ENCODE data around the gene SIX5.
"Not testable (repeated sequence)": the region's sequence is repeated elsewhere in the genome, so short reads cannot be mapped to it uniquely, and the experiment has no call there.

SIX5 gene

DNA sequence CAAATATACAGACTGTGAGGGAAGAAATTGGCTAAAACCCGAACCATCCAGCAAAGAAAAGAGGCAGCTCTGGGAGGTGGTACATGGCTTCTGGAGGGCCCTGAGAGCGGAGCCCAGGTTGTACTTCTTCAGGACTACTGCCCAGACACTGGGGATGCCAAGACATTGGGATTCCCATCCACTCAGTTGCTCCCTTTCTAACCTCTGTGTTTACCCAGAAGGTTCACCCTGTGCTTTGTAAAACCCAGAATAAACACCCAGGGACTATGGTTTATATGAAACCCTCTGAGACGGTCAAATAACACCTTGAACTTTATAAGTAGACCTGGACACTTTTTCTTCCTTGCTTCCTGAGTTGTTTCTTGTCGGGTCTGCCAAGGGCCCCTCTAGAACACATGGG lies 26.1 kb downstream of the SIX5 start:
- no peak overlapping the region for H3K4me3 ChIP-seq (ENCODE audit: low read depth, low read length)
- DNase-seq (ENCODE audit: low read depth), result no peak
- TF ChIP-seq, protein P1, sequence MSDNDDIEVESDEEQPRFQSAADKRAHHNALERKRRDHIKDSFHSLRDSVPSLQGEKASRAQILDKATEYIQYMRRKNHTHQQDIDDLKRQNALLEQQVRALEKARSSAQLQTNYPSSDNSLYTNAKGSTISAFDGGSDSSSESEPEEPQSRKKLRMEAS (IDR thresholded peaks at IDR 0.05; ENCODE audit: low read depth, low read length), result no peak
- TF ChIP-seq, protein P2, sequence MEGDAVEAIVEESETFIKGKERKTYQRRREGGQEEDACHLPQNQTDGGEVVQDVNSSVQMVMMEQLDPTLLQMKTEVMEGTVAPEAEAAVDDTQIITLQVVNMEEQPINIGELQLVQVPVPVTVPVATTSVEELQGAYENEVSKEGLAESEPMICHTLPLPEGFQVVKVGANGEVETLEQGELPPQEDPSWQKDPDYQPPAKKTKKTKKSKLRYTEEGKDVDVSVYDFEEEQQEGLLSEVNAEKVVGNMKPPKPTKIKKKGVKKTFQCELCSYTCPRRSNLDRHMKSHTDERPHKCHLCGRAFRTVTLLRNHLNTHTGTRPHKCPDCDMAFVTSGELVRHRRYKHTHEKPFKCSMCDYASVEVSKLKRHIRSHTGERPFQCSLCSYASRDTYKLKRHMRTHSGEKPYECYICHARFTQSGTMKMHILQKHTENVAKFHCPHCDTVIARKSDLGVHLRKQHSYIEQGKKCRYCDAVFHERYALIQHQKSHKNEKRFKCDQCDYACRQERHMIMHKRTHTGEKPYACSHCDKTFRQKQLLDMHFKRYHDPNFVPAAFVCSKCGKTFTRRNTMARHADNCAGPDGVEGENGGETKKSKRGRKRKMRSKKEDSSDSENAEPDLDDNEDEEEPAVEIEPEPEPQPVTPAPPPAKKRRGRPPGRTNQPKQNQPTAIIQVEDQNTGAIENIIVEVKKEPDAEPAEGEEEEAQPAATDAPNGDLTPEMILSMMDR (IDR thresholded peaks at IDR 0.05; ENCODE audit: low read depth, low read length), result no peak
- TF ChIP-seq MYC (IDR thresholded peaks at IDR 0.05; ENCODE audit: low read depth, low read length) (no peak), POLR2A (IDR thresholded peaks at IDR 0.05; ENCODE audit: extremely low read depth, insufficient read length) (no peak)

DNA sequence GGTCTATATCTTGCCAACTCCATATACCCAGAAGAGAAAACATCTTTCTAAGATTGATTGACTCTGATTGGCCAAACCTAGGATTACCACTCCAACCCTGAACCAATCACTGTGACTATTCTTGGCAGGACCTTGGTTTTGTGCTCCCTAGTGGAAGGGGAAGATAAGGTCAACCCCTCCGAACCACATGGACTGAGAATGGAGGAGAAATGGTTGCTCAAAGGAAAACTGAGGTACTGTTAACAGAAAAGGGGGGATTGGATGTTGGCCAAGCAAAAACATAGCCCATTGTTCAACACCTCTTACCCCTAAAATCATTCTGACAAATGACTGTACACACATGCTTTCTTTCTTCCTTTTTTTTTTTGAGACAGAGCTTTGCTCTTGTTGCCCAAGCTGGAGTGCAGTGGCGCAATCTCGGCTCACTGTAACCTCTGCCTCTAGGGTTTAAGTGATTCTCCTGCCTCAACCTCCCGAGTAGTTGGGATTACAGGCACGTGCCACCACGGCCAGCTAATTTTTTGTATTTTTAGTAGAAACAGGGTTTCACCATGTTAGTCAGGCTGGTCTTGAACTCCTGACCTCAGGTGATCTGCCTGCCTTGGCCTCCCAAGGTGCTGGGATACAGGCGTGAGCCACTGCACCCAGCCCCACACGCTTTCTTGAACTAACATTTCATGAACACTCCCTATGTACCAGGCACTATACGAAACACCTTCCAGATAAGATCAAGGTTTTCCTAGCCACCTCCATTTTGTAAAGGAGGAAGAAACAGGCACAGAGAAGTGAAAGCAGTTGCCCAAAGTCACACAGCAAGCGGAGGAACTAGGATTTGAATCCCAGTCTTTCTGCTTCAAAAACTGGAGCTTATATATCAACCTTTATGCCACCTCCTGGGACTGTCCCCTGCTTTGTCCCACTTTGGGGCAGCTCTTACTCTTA lies 29.3 kb downstream of the SIX5 start:
- peak; percentile 76 for DNase-seq (ENCODE audit: low read depth)
- H3K4me3 ChIP-seq (ENCODE audit: low read depth, low read length), result peak overlapping the region; percentile 48
- TF ChIP-seq POLR2A (IDR thresholded peaks at IDR 0.05; ENCODE audit: extremely low read depth, insufficient read length), result no peak
- TF ChIP-seq, protein P1 (IDR thresholded peaks at IDR 0.05; ENCODE audit: low read depth, low read length), result peak; percentile 57
- TF ChIP-seq MYC (IDR thresholded peaks at IDR 0.05; ENCODE audit: low read depth, low read length), result peak; percentile 83
- TF ChIP-seq, protein P2 (IDR thresholded peaks at IDR 0.05; ENCODE audit: low read depth, low read length), result peak; percentile 8

DNA sequence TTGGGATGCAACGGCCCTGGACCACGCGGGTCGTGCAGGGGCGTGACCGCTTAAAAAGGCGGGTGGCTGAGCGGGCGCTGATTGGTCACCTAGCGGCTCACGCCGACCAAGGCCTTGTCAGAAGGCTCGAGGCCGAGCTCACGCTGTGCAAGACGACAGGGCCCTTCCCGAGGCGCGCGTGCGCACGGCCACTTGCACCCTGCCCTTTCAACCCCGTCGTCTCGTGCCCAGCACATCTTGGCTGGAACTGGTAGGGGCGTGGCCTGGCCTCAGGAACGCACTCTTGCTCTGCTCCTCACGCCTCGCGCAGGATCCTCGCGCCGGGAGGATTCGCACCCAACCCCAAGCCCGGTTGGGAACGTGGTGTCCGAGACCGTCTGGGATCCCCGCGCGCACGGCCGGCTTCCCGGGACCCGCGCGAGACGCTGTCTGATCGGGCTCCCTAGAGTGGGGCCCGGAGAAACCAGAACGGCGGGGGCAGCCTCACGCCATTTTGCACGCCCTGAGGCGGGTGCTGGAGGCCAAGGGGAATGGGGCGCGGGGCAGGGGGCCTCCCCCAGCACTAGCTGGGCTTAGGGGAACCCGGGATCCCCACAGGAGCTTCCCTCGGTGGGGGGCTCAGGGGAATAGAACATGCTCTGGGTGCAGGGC lies 35.8 kb downstream of the SIX5 start, which contains the start of gene MEIOSIN:
MEIOSIN (plus strand) TSS at position 280 of the 651 bp plus-strand sequence. CDS start 1,938 bp downstream, outside the sequence.
- no peak for DNase-seq (ENCODE audit: low read depth)
- H3K4me3 ChIP-seq (ENCODE audit: low read depth, low read length), result no peak within 1 kb of the TSS
- TF ChIP-seq, protein P2 (IDR thresholded peaks at IDR 0.05; ENCODE audit: low read depth, low read length), result no peak
- TF ChIP-seq, protein P1 (IDR thresholded peaks at IDR 0.05; ENCODE audit: low read depth, low read length), result no peak
- TF ChIP-seq POLR2A (IDR thresholded peaks at IDR 0.05; ENCODE audit: extremely low read depth, insufficient read length), result no peak
- TF ChIP-seq MYC (IDR thresholded peaks at IDR 0.05; ENCODE audit: low read depth, low read length), result no peak

DNA sequence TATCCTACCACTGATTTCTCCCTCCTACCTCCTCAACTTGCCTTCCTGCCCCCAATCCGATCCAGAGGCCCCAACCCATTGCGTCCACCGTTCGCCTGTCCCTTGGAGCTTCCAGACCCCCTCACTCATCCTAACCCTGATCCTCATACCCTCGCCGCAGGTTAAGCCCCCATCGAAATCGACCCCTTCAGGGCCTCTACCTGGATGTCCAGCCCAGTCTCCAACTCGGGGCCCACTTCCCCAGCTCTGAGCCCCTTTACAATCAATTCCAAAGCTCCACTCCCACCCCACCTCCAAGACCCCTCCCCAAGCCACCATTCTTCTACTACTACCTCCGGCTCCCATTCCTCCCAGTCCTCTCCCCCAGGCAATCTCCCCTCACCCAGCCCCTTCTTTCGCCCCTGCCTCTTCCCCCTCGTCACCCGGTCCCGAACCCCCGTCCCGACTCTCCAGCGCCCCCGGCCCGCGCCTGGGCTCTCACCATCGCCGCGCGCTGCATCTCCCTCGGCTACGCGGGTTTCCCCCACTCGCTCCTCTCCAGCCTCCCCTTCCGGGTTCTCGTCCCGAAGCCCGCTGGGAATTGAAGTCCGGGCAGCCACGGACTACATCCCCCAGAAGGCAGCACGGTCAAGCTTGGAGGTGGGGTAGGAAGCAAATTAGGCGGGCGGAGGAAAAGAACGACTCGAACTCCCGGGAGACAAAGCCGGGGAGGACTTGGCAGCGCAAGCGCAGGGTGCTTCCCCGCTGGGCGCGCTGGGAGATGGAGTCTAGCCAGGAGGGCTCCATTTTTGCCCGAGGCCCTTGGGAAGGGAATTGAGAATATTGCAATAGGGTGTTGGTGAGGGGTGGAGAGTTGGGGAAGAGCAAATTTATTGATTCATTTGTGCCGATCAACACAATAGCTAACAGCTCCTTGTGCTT lies 38.4 kb downstream of the SIX5 start, which contains the start of gene FBXO46:
FBXO46 (minus strand) TSS at position 529 of the 921 bp plus-strand sequence. CDS start 17,401 bp downstream, outside the sequence.
- peak within 1 kb of the TSS; percentile 79 for H3K4me3 ChIP-seq (ENCODE audit: low read depth, low read length)
- peak; percentile 97 for DNase-seq (ENCODE audit: low read depth)
- TF ChIP-seq MYC (IDR thresholded peaks at IDR 0.05; ENCODE audit: low read depth, low read length) (peak; percentile 48; the same call in 1 of the 2 replicates), POLR2A (IDR thresholded peaks at IDR 0.05; ENCODE audit: extremely low read depth, insufficient read length) (peak; percentile 68)
- TF ChIP-seq, protein P2 (IDR thresholded peaks at IDR 0.05; ENCODE audit: low read depth, low read length), result peak; percentile 5
- TF ChIP-seq, protein P1 (IDR thresholded peaks at IDR 0.05; ENCODE audit: low read depth, low read length), result no peak

DNA sequence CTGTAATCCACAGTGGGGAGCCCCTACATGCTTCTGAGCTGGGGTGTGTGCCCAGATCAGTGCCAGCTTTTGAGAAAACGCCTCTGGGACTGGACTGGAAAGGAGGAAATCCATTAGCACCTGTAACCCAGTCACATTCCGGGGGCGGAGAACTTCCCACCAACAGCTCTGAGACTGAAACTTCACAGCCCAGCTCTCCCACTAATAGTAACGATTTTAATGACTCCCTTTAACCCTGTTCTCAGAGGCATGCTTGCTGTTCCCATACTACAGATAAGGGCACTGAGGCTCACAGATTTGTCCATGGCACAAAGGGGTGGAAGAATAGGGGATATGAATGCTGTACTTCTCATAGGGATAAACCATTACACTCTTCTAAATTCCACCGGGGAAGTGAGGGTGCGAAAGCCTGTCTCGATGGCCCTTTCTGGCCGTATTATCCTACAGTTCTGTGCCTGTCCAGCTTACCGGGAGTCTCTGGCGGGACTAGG lies 39.2 kb downstream of the SIX5 start:
- no peak for DNase-seq (ENCODE audit: low read depth)
- peak overlapping the region; percentile 79 for H3K4me3 ChIP-seq (ENCODE audit: low read depth, low read length)
- TF ChIP-seq, protein P1 (IDR thresholded peaks at IDR 0.05; ENCODE audit: low read depth, low read length), result no peak
- TF ChIP-seq POLR2A (IDR thresholded peaks at IDR 0.05; ENCODE audit: extremely low read depth, insufficient read length), result no peak
- TF ChIP-seq MYC (IDR thresholded peaks at IDR 0.05; ENCODE audit: low read depth, low read length), result no peak
- TF ChIP-seq, protein P2 (IDR thresholded peaks at IDR 0.05; ENCODE audit: low read depth, low read length), result no peak

DNA sequence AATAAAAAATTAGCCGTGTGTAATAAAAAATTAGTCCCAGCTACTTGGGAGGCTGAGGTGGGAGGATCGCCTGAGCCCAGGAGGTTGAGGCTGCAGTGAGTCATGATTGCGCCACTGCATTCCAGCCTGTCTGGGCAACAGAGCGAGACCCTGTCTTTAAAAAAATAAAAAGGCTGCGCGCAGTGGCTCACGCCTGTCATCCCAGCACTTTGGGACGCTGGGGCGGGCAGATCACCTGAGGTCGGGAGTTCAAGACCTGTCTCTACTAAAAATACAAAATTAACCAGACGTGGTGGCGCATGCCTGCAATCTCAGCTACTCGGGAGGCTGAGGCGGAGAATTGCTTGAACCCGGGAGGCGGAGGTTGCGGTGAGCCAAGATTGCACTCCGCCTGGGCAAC lies 40.4 kb downstream of the SIX5 start:
- DNase-seq (ENCODE audit: low read depth); H3K4me3 ChIP-seq (ENCODE audit: low read depth, low read length): not testable (repeated sequence)

DNA sequence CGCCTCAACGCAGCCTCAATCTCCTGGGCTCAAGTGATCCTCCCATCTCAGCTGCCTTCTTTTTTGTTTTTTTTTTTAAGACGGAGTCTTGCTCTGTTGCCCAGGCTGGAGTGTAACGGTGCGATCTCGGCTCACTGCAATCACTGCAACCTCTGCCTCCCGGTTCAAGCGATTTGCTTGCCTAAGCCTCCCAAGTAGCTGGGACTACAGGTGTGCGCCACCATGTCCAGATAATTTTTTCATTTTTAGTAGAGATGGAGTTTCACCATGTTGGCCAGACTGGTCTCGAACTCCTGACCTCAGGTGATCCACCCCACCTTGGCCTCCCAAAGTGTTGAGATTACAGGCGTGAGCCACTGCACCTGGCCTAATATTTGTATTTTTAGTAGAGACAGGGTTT lies 49.0 kb downstream of the SIX5 start:
- DNase-seq (ENCODE audit: low read depth); H3K4me3 ChIP-seq (ENCODE audit: low read depth, low read length): not testable (repeated sequence)
